Measurements from ENCODE around the gene NUBP2.

The NUBP2 gene

GRCh38 chr16:1810536-1810935 is 27.8 kb downstream of the NUBP2 start:
- no peak for DNase-seq (ENCODE audit: low spot score)
- H3K27me3 Mint-ChIP-seq (ENCODE audit: low read depth) = no peaks in the 10 kb centered on the region
- no peak overlapping the region for H3K27ac Mint-ChIP-seq
- H3K36me3 Mint-ChIP-seq (ENCODE audit: low read depth) = peaks cover 24% of the 10 kb centered on the region
- H3K4me3 Mint-ChIP-seq = no peak overlapping the region
- H3K4me1 Mint-ChIP-seq (ENCODE audit: low read depth) = peaks cover 6% of the 10 kb centered on the region
- H3K9me3 Mint-ChIP-seq = no peaks in the 10 kb centered on the region

GRCh38 chr16:1812732-1813163 is 30.0 kb downstream of the NUBP2 start:
- Mint-ChIP-seq H3K27ac (no peak overlapping the region), H3K4me3 (no peak overlapping the region)
- DNase-seq (ENCODE audit: low spot score) = peak; percentile 53

DNA sequence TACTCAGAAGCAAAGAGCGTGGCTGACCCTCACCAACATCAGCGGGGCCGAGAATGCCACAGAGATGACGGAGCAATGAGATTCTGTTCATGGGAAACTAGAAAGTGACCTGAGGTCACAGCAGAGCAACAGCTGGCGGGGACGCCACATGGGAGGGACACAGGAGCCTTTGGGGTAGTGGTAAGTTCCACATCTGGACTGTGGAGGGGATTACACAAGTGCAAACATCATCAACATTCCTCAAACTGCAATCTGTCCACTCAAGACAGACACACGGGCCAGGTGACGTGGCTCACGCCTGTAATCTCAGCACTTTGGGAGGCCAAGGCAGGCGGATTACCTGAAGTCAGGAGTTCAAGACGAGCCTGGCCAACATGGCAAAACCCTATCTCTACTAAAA is 32.7 kb downstream of the NUBP2 start:
- Mint-ChIP-seq H3K27ac (no peak overlapping the region), H3K27me3 (ENCODE audit: low read depth) (no peaks in the 10 kb centered on the region), H3K4me3 (no peak overlapping the region), H3K36me3 (ENCODE audit: low read depth) (peaks cover 10% of the 10 kb centered on the region), H3K9me3 (no peaks in the 10 kb centered on the region), H3K4me1 (ENCODE audit: low read depth) (peaks cover 6% of the 10 kb centered on the region)
- no peak for DNase-seq (ENCODE audit: low spot score)

More at GRCh38 chr16:1812732-1813163, 30.0 kb downstream of the NUBP2 start:
- Mint-ChIP-seq H3K27me3 (ENCODE audit: low read depth) (no peaks in the 10 kb centered on the region), H3K4me1 (ENCODE audit: low read depth) (peaks cover 6% of the 10 kb centered on the region), H3K36me3 (ENCODE audit: low read depth) (peaks cover 13% of the 10 kb centered on the region), H3K9me3 (no peaks in the 10 kb centered on the region)

DNA sequence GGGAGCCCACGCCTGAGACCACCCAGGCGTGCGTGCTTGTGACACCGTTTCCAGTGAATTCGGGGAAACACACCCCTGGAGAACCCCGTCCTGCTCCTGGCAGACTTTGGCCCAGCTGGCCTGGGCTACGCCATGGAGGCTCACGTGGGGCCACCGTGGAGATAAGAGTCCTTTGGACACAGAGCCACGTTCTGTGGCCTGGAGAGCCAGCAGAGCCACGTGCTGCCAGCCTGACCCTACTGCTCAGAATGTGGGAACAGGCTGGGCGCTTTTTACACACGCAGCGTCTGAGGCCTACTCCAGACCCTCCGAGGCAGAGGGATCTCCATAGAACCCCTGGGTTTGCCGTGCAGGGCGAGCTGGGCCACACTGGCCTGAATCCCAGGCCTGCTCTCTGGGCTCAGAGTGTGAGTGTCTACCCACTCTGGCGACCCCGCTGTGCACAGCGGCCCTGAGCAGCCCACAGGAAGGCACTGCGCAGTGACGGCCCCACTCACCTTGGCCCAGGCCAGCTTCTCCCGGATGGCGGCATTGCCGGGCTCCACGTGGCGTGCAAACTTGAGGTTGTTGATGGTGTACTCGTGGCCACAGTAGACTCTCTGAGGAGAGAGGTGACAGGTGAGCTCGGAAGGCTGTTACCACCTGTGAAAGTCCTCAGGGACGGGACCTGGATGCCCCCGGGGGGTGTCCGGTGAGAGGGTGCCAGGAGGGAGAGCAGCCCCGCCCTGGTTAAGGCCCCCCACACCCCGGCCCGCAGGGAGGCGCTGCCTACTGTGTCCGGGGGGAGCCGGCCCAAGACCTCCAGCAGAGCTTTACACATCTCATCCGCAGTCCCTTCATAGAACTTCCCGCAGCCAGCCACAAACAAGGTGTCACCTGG is 33.9 kb downstream of the NUBP2 start:
- H3K9me3 Mint-ChIP-seq = no peaks in the 10 kb centered on the region
- DNase-seq (ENCODE audit: low spot score) = no peak
- H3K4me3 Mint-ChIP-seq = no peak overlapping the region
- no peaks in the 10 kb centered on the region for H3K27me3 Mint-ChIP-seq (ENCODE audit: low read depth)
- no peak overlapping the region for H3K27ac Mint-ChIP-seq
- H3K4me1 Mint-ChIP-seq (ENCODE audit: low read depth) = peaks cover 6% of the 10 kb centered on the region
- H3K36me3 Mint-ChIP-seq (ENCODE audit: low read depth) = peaks cover 10% of the 10 kb centered on the region

- Mint-ChIP-seq H3K9me3 (no peaks in the 10 kb centered on the region), H3K27ac (no peak overlapping the region), H3K4me1 (ENCODE audit: low read depth) (peaks cover 6% of the 10 kb centered on the region), H3K27me3 (ENCODE audit: low read depth) (no peaks in the 10 kb centered on the region), H3K36me3 (ENCODE audit: low read depth) (peaks cover 10% of the 10 kb centered on the region), H3K4me3 (no peak overlapping the region)
- DNase-seq (ENCODE audit: low spot score) = no peak
These were observed 34.5 kb downstream of the NUBP2 start for GRCh38 chr16:1817276-1817589.

DNA sequence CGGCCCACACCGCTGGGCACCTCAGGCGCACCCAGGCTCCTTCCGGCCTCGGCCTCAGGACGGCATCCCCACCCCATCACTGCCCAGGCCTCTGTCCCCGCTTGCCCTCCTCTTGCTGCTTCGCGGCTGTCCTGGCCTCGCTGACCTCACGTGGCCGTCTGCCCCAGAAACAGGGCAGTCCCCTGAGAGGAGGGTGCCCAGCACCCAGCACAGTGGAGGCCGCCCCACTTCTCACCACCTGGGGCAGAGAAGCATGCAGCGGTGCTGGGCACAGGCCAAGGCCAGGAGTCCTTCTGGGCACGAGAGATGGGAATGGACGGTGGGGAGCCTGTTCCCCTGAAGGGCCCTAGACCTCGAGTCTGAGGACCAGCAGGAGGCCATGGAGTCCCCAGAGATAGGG is 35.0 kb downstream of the NUBP2 start:
- H3K27ac Mint-ChIP-seq = no peak overlapping the region
- H3K4me1 Mint-ChIP-seq (ENCODE audit: low read depth) = peaks cover 4% of the 10 kb centered on the region
- H3K9me3 Mint-ChIP-seq = no peaks in the 10 kb centered on the region
- H3K4me3 Mint-ChIP-seq = no peak overlapping the region
- peaks cover 12% of the 10 kb centered on the region for H3K36me3 Mint-ChIP-seq (ENCODE audit: low read depth)
- DNase-seq (ENCODE audit: low spot score) = no peak
- H3K27me3 Mint-ChIP-seq (ENCODE audit: low read depth) = no peaks in the 10 kb centered on the region

- Mint-ChIP-seq H3K9me3 (no peaks in the 10 kb centered on the region), H3K27me3 (ENCODE audit: low read depth) (no peaks in the 10 kb centered on the region), H3K4me3 (no peak overlapping the region), H3K4me1 (ENCODE audit: low read depth) (peaks cover under 1% of the 10 kb centered on the region), H3K36me3 (ENCODE audit: low read depth) (peaks cover 9% of the 10 kb centered on the region), H3K27ac (no peak overlapping the region)
- DNase-seq (ENCODE audit: low spot score) = no peak
These were observed 35.6 kb downstream of the NUBP2 start for GRCh38 chr16:1818204-1818872.

DNA sequence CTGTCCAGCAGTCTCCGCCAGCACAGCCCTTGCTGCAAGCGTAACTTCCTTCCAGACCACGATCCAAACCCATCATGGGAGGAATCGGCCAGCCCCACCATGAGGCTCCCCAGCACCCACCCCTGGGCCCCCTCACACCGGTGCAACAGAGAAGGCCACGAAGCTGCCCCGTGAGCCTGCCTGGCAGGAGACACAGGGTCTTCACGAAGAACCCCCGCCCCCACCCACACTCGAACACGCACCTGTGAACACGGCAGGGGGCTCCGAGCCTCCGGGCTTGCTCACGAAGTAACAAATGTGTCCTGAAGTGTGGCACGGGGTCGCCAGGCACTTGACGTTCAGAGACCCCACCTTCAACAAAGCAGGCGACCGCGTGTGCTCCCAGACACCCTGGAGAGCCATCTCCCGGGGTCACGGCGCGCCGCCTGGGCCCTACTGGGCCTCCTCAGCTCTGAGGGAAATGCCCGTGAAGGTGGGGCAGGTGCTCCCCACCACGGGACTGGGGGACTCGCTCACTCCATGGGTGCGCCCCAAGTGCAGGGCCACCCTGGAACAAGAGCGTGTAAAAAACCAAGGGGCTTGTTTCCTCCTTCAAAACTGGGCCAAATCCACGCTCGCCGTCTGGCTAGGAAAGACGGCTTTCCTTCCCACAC is 36.2 kb downstream of the NUBP2 start:
- H3K9me3 Mint-ChIP-seq = no peaks in the 10 kb centered on the region
- H3K36me3 Mint-ChIP-seq (ENCODE audit: low read depth) = peaks cover 7% of the 10 kb centered on the region
- no peaks in the 10 kb centered on the region for H3K27me3 Mint-ChIP-seq (ENCODE audit: low read depth)
- DNase-seq (ENCODE audit: low spot score) = no peak
- no peak overlapping the region for H3K27ac Mint-ChIP-seq
- H3K4me3 Mint-ChIP-seq = no peak overlapping the region
- peaks cover 3% of the 10 kb centered on the region for H3K4me1 Mint-ChIP-seq (ENCODE audit: low read depth)

DNA sequence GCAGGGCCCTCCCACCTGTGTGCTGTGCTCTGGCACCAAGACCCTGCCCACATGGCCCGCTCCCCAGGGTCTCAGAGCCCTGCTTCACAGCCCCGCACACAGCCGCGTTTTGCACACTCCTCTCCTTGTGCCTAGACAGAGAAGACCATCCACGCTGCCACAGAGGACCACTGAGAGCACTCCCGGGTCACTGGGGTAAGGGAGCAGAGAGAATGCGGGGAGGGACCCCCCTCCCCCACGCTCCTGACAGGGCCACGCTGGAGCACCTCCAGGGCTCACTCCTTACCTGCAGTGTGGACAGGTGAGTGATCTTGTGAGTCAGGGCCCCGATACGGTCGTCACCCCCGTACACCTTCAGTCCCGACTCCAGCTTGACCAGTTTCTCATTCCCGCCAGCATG is 36.9 kb downstream of the NUBP2 start:
- H3K4me1 Mint-ChIP-seq (ENCODE audit: low read depth) = peaks cover 3% of the 10 kb centered on the region
- no peak for DNase-seq (ENCODE audit: low spot score)
- no peak overlapping the region for H3K4me3 Mint-ChIP-seq
- peaks cover 7% of the 10 kb centered on the region for H3K36me3 Mint-ChIP-seq (ENCODE audit: low read depth)
- no peaks in the 10 kb centered on the region for H3K9me3 Mint-ChIP-seq
- H3K27ac Mint-ChIP-seq = no peak overlapping the region
- H3K27me3 Mint-ChIP-seq (ENCODE audit: low read depth) = no peaks in the 10 kb centered on the region

- Mint-ChIP-seq H3K4me3 (no peak overlapping the region), H3K27me3 (ENCODE audit: low read depth) (no peaks in the 10 kb centered on the region), H3K4me1 (ENCODE audit: low read depth) (peaks cover 5% of the 10 kb centered on the region), H3K9me3 (no peaks in the 10 kb centered on the region), H3K36me3 (ENCODE audit: low read depth) (peaks cover 5% of the 10 kb centered on the region), H3K27ac (no peak overlapping the region)
- DNase-seq (ENCODE audit: low spot score) = no peak
These were observed 37.6 kb downstream of the NUBP2 start for GRCh38 chr16:1820096-1820945.

DNA sequence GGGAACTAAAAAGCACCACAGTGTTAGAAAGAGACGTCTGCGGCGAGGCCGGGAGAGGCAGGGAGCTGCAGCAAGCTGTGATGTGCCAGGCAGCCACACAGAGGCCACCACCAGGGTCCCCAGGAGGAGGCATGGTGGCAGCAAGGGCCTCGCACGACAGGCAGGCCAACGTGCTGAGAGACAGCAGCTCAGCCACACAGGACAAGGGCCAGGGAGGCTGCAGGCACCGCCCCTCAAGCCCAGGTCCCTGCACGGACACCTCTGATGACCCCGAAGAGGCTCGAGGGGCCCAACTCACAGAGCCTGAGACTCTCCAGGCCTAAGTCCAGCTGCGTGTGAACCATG is 38.2 kb downstream of the NUBP2 start:
- no peak for DNase-seq (ENCODE audit: low spot score)
- Mint-ChIP-seq H3K36me3 (ENCODE audit: low read depth) (peaks cover 4% of the 10 kb centered on the region), H3K27me3 (ENCODE audit: low read depth) (no peaks in the 10 kb centered on the region), H3K4me3 (no peak overlapping the region), H3K27ac (no peak overlapping the region), H3K9me3 (no peaks in the 10 kb centered on the region), H3K4me1 (ENCODE audit: low read depth) (peaks cover 11% of the 10 kb centered on the region)

DNA sequence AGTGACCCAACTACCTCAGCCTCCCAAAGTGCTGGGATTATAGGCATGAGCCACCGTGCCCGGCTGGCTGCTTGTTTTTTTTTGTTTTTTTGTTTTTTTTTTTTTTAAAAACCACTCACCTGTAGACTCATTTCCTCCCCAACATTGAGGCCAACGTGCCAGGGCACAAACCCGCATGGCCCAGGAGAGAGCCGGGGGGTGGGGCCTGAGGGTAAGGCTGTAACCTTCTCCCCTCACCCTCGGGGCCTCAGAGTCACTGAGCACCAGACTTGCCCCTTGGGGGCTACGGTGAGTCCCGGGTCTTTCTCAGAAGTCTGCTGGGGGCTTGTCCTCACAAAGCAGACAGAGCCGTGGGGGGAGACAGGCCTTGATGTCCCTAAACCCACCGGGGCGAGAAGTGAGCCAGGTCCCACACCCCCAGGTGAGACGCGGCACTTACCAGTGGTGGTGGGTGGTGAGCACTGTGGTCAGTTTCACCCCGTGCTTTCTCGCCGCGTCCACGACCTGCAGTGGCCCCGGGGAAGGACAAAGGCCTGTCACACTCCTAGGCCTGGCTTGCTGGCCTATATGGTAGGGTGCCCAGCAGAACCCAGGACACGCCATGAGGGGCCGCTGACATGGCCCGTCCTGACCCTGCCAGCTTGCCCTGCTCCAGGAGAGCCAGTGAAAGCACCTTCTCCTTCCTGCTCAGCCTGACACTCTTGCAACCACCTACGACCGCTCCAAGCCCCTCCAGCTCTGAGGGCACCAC is 39.3 kb downstream of the NUBP2 start:
- no peak overlapping the region for H3K4me3 Mint-ChIP-seq

DNA sequence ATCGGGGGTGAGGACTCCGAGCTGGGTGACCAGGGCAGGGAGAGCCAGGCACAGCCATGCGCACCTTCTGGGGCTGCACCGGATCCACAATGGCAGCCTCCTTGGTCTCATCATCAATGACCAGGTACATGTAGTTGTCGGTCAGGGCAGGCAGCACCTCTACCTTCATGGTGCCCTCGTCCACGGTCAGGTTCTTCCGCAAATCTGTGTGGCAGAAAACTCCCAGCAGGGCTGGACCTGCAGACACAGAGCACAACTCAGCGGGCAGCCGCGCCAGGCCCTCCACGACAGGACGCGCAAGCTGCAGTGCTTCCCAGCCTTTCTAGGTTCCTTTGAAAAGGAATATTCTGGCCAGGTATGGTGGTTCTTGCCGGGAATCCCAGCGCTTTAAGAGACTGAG is 40.0 kb downstream of the NUBP2 start:
- Mint-ChIP-seq H3K27me3 (ENCODE audit: low read depth) (no peaks in the 10 kb centered on the region), H3K27ac (no peak overlapping the region), H3K4me1 (ENCODE audit: low read depth) (peaks cover 16% of the 10 kb centered on the region), H3K9me3 (no peaks in the 10 kb centered on the region), H3K4me3 (no peak overlapping the region), H3K36me3 (ENCODE audit: low read depth) (peaks cover 4% of the 10 kb centered on the region)
- no peak for DNase-seq (ENCODE audit: low spot score)

More for the DNA sequence above, 39.3 kb downstream of the NUBP2 start:
- Mint-ChIP-seq H3K27me3 (ENCODE audit: low read depth) (no peaks in the 10 kb centered on the region), H3K36me3 (ENCODE audit: low read depth) (peaks cover 4% of the 10 kb centered on the region), H3K9me3 (no peaks in the 10 kb centered on the region), H3K27ac (no peak overlapping the region), H3K4me1 (ENCODE audit: low read depth) (peaks cover 11% of the 10 kb centered on the region)
- DNase-seq (ENCODE audit: low spot score) = no peak

Data from T-helper 2 cell treated with Interferon-gamma antibody and Interleukin-4, amounts not matched to agents 5 μg/mL and 100 μg/mL, for 36 hours (primary cell).